ENCODE data around the gene FAM174B.

DNA sequence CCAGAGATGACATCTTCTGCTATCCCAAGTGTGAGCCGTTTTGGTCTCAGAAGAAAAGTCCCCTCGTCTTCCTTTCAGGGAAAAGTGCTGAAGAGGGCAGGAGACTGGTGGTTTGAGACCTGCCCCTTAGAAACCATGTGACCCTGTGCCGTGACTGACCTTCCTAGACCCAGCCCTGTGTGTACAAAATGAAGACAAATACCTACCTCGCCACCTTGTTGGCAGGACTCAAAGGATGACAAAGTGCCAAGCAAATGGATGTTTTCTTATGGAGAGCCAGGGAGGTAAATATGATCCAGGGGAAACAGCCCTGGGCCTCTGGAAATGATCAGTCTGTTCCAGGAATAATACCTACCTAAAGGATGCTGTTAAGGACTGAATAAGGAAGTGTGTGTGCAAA, 41.3 kb downstream of the FAM174B start:
- TF ChIP-seq RAD21 (IDR thresholded peaks at IDR 0.05) (no peak), SP1 (IDR thresholded peaks at IDR 0.05) (peak; percentile 47)
- TF ChIP-seq, protein P1, sequence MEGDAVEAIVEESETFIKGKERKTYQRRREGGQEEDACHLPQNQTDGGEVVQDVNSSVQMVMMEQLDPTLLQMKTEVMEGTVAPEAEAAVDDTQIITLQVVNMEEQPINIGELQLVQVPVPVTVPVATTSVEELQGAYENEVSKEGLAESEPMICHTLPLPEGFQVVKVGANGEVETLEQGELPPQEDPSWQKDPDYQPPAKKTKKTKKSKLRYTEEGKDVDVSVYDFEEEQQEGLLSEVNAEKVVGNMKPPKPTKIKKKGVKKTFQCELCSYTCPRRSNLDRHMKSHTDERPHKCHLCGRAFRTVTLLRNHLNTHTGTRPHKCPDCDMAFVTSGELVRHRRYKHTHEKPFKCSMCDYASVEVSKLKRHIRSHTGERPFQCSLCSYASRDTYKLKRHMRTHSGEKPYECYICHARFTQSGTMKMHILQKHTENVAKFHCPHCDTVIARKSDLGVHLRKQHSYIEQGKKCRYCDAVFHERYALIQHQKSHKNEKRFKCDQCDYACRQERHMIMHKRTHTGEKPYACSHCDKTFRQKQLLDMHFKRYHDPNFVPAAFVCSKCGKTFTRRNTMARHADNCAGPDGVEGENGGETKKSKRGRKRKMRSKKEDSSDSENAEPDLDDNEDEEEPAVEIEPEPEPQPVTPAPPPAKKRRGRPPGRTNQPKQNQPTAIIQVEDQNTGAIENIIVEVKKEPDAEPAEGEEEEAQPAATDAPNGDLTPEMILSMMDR (IDR thresholded peaks at IDR 0.05; ENCODE audit: low read depth, low read length, missing input control): no peak
- TF ChIP-seq, protein P2, sequence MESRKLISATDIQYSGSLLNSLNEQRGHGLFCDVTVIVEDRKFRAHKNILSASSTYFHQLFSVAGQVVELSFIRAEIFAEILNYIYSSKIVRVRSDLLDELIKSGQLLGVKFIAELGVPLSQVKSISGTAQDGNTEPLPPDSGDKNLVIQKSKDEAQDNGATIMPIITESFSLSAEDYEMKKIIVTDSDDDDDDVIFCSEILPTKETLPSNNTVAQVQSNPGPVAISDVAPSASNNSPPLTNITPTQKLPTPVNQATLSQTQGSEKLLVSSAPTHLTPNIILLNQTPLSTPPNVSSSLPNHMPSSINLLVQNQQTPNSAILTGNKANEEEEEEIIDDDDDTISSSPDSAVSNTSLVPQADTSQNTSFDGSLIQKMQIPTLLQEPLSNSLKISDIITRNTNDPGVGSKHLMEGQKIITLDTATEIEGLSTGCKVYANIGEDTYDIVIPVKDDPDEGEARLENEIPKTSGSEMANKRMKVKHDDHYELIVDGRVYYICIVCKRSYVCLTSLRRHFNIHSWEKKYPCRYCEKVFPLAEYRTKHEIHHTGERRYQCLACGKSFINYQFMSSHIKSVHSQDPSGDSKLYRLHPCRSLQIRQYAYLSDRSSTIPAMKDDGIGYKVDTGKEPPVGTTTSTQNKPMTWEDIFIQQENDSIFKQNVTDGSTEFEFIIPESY (IDR thresholded peaks at IDR 0.05): no peak

Data from liver (tissue), 3 donors.